Posterior vena cava (tissue), 2 donors: ENCODE measurements around the gene NRXN3. TPM values are rescaled to one million over a fixed set of nuclear protein-coding genes. Genes with fewer than 3 reads are reported as not detected.
"Not testable (repeated sequence)": the region's sequence is repeated elsewhere in the genome, so short reads cannot be mapped to it uniquely, and the experiment has no call there.

ENCODE experiments used
- DNase-seq: peaks from one replicate; pipeline ENCODE4 v3.0.0-alpha.2; 2020; ENCODE audit warnings: low spot score
- intact Hi-C, 2 donors: fragments of 100-400 bp; cut with DNase I; formaldehyde crosslinking; loops; one replicate each; pipeline versions ENCODE4 v1.14.1 to v1.14.2; 2022 to 2023
- total RNA-seq, 2 donors: library from RNA; stranded (reverse); fragmentation: NEBNext Ultra II Directional; extraction: Animal tissue kit (Norgen Biotek cat#: 25700); gene quantifications; one replicate each; pipeline ENCODE4 v1.2.1, GENCODE V29; 2021
- donor health status: DM: yes; HTN: yes; CAD: no.
- donor health status: DM: yes; HTN: yes; CAD: no.

NRXN3 gene
- total RNA-seq, 2 donors from 2014 or later, result 11.8 to 14.3 TPM

DNA sequence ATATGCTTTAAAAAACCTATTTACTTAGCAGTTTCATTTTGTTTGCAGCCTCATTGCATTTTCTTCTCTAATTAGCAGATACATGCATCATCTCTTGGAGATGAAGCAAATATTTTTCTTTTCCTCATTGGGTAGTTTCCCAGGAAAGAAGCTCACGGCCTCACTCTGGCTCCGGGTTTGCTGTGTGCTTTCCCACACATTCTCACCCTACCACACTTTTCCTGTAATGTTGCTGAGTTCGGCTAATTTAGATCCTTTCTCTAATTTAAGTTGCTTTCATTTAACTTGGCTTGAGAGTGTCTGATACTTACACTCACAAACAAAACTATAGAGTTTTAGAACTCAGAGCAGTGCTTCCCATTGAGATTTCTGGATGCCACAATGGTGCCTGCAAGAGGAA is 928.2 kb downstream of the NRXN3 start:
- intact Hi-C loops, result no loop called here
- DNase-seq, result no peak

- DNase-seq, result no peak
- intact Hi-C loops, result no loop called here
These were observed 930.4 kb downstream of the NRXN3 start for GRCh38 chr14:79100578-79100977.

DNA sequence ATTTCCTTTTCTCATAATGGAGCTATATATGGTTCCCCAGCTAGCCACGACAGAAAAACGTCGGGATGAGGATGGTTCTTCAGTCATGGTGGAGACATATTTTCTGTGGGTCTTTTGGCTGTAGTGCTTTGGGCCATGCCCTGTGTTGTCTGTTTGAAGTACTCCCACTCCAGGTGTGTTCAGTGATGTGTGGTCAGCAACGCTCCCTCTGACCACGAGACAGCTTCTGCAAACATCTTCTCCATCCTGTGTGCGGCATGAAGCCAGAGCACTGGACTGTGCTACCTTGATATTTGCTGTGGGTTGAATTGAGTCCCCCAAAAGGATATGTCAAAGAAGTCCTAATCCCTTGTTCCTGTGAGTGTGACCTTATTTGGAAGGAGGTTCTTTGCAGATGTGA is 931.2 kb downstream of the NRXN3 start:
- no peak for DNase-seq
- intact Hi-C loops, result no loop called here

DNA sequence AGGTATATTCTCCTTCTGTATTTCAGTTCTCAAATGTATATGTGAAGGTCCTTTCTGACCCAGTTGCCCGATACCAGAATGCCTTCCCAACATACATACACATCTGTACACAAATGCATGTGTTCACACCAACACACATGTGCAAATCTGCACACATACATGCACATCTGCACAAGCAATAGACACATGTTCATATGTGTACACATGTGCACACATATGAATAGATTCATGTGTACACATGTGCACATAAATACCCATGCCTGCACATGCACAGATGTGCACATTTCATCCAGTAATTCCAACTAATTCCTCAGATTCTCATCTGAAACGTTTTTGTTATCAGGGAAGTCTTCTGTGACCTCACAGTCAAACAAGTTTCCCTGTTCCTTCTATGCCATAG is 933.6 kb downstream of the NRXN3 start:
- DNase-seq, result no peak
- intact Hi-C loops, result no loop called here

- DNase-seq, intact Hi-C loops: not testable (repeated sequence)
These were observed 940.4 kb downstream of the NRXN3 start for GRCh38 chr14:79110564-79110963.

DNA sequence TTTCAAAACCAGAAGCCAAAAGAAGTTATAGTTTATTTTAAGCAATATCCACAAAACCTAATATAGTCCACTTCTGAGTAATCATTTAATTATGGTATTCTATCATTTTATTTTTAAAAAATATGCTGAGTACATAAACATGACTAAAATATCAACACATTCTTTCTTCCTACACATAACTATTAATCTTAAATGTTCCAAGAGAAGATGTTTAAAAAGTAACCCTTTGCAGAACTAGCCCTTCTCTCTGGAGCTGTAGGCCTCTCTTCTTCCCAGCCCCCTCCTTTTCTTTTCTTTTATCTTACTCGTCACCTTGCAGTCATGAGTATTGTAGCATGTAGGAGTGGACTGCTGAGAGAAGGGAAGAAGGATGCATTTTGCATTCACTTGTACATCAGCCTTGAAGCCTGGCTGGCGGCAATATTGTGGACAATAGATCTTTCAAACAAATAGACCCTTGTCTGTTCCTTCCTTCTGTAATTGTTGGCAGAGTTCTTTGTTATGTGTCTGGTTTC is 941.9 kb downstream of the NRXN3 start:
- DNase-seq, result no peak
- intact Hi-C loops, result no loop called here

DNA sequence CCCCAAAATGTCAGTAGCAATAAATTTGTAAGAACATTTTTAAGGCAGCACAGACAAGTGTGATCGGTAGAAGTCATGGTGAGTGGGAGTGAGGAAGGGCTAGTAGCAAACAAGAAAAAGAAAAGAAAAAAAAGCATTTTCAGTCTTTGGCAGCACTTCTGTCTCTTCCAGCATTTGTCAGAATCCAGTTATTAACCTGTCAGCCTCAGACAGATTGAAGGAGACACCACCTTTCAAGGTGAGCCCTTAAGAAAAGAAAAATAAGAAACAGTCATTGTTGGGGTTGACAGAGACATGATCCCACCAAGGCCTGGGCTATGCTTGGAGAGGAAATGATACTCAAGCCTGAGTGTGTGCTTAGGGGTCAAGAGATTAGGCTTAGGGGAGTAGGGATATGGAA is 947.4 kb downstream of the NRXN3 start:
- DNase-seq, result no peak

DNA sequence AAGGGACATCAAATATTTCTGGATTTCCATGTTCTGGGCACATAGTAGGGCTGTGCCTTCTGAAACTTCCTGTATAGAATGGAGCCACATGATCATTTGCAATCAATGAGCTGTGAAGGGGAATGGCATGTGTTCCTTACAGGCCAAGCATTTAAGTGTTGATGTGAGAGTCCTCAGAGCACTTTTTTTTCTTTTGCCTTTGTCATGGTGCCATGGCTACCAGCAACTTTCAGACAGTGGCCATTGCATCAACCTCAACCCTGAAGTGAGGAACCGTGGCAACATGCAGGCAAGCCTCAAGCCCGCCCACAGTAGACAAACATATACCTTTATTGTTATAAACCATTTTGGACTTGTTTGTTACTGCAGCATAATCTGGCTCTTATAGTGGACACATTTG is 948.1 kb downstream of the NRXN3 start:
- intact Hi-C loops, result no loop called here
- no peak for DNase-seq

More for the DNA sequence above, 947.4 kb downstream of the NRXN3 start:
- intact Hi-C loops, result no loop called here

GRCh38 chr14:79134361-79134760 is 964.2 kb downstream of the NRXN3 start:
- intact Hi-C loops, result no loop called here
- DNase-seq, result no peak

GRCh38 chr14:79136071-79137044 is 966.2 kb downstream of the NRXN3 start:
- intact Hi-C loops, result no loop called here
- no peak for DNase-seq

- intact Hi-C loops, result no loop called here
- no peak for DNase-seq
These were observed 966.9 kb downstream of the NRXN3 start for GRCh38 chr14:79137045-79137430.

DNA sequence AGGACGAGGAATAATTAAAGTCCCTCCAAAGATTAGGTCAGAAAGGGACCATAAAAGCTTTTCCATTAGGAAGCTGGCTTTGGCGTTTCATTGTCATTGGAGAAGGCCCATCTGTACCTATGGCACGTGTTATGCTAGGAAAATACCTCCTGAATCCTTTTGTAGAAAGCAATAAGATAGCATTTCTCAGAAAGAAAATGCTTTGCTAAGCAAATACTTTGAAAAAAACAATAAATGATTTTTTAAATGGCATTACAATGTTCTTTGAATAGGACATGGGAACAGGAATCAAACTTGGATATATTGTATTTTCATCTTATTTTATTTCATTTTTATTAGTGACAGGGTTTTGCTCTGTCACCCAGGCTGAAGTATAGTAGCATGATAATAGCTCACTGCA is 967.7 kb downstream of the NRXN3 start:
- intact Hi-C loops, result no loop called here
- no peak for DNase-seq

DNA sequence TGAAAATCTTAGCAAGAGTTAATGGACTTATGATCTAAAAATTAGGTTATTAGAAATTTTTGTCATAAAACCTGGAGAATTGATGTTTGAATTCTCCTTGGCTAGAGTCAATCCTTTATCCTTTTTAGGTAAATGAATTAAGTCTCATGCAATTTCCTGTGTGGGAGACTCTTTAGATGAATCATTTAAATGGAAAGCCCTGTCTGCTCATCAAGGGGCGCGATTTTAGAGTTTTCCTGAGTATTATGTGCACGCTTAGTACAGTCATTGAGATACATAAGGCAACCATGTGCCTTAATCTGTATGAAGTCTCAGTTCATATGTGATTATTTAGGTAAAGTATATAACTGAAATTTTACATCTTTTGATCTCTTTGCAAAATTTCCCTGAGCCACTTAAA is 974.7 kb downstream of the NRXN3 start:
- no peak for DNase-seq
- intact Hi-C loops, result no loop called here

GRCh38 chr14:79150226-79150625 is 980.1 kb downstream of the NRXN3 start:
- no peak for DNase-seq
- intact Hi-C loops, result no loop called here

- intact Hi-C loops, result no loop called here
- no peak for DNase-seq
These were observed 987.2 kb downstream of the NRXN3 start for GRCh38 chr14:79157369-79157768.

GRCh38 chr14:79161571-79161970 is 991.4 kb downstream of the NRXN3 start:
- DNase-seq, result no peak
- intact Hi-C loops, result no loop called here

- DNase-seq, result no peak
- intact Hi-C loops, result no loop called here
These were observed 992.7 kb downstream of the NRXN3 start for GRCh38 chr14:79162833-79163232.

DNA sequence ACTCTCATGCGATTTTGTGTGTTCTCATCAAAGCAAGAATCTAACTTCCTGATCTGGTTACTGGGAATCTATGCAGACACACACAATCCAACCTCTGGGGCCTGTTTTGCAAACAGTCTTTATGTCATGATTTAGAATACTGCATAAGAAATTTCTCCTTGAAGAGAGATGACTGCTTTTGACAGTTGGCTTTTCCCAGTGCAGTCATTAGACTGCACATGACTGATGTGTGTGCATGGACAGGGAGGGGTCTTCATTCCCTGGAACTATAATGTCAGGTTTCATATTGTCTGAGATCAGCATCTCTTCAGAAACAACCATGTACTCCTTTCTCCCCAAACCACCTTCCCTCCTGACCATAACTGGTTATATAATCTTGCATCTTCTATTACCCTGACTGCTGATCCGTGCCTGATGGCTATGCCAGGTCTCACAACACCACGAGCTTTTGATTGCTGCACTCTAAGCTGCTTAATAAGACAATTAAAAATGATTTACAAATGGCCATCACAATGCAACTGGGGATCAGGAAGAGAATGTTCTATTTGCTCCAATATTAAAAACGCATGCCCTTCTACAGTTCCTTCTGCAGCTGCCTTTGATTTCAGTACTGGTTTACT is 995.4 kb downstream of the NRXN3 start:
- intact Hi-C loops, result no loop called here
- DNase-seq, result no peak

DNA sequence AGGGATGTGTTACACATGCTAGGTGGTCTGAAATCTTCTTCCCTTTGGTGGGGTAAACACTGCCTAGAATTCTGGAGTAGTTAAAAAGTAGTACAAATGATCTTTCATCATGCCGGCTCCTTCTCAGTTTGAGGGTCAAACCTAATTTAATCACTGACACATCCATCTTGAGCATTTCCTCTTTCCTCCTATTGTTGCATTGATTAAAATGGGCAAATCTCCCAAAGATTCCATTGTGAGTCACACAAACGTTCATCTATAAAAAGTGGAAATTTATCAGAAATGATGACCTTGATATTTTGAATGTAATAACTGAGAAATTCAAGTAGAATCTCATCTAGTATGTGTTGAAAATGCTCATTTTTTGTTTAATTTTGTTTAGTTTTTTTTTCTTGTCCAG is 996.0 kb downstream of the NRXN3 start:
- DNase-seq, result no peak
- intact Hi-C loops, result no loop called here

DNA sequence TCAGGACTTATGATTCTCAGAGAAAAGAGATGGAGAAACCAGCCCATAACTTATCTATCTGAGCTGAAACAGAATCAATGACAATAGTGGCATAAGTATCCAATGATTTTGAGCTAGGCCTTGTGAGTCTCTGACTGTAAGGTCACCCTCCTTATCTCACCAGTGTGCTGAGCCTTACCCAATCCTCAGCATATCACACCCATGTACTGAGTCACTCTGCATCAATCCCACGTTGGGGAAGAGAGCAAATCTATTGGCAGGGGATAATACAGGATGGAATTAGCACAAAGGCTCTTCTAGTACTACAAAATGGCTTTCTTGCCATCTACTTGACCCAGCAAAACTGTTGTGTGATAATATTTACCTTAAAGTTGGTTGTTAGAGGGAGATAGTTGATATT is 997.8 kb downstream of the NRXN3 start:
- no peak for DNase-seq
- intact Hi-C loops, result no loop called here

DNA sequence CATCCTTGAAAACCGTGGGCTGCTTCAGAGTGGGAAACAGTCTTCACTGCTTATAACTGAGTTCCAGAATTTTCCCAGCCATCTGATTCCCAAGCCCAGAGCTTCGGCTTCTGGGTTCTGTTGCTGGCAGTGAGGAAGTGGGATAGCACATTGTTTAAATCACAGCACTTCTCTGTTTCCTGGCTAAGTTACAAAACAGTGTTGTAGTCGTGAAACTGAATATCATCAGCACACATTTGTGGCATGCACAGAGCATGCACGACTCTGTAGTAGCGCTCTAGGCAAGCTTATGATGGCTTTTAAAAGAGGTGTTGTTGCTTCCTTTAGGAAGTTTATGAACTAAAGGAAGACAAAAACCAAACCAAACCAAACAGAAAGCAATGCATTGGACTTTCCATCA is 1005.5 kb downstream of the NRXN3 start:
- intact Hi-C loops, result no loop called here
- no peak for DNase-seq
